Mucosa of stomach (tissue), 1 donor: ENCODE data around the gene ILF3.
A peak's percentile ranks its signal among the peaks of the same experiment; 100 is the strongest.

ENCODE experiments used
- H3K27me3 ChIP-seq: one replicate; pipeline ENCODE4 v1.7.0; 2013; ENCODE audit warnings: mild to moderate bottlenecking, low read length; ENCODE audit not compliant: control insufficient read depth, insufficient read depth
- H3K36me3 ChIP-seq: one replicate; pipeline ENCODE4 v1.7.0; 2013; ENCODE audit warnings: low read length; ENCODE audit not compliant: control insufficient read depth, insufficient read depth
- H3K4me1 ChIP-seq: one replicate; pipeline ENCODE4 v1.7.0; 2013; ENCODE audit warnings: mild to moderate bottlenecking, low read length; ENCODE audit not compliant: control insufficient read depth, insufficient read depth
- H3K4me3 ChIP-seq: one replicate; pipeline ENCODE4 v1.7.0; 2013; ENCODE audit warnings: low read length
- H3K9ac ChIP-seq: one replicate; pipeline ENCODE4 v1.7.0; 2013; ENCODE audit warnings: mild to moderate bottlenecking, low read length, moderate library complexity
- H3K9me3 ChIP-seq: one replicate; pipeline ENCODE4 v1.7.0; 2013; ENCODE audit warnings: mild to moderate bottlenecking, low read length, moderate library complexity; ENCODE audit not compliant: control insufficient read depth
- donor health status: Pancreatic carcinoma.

Gene ILF3

DNA sequence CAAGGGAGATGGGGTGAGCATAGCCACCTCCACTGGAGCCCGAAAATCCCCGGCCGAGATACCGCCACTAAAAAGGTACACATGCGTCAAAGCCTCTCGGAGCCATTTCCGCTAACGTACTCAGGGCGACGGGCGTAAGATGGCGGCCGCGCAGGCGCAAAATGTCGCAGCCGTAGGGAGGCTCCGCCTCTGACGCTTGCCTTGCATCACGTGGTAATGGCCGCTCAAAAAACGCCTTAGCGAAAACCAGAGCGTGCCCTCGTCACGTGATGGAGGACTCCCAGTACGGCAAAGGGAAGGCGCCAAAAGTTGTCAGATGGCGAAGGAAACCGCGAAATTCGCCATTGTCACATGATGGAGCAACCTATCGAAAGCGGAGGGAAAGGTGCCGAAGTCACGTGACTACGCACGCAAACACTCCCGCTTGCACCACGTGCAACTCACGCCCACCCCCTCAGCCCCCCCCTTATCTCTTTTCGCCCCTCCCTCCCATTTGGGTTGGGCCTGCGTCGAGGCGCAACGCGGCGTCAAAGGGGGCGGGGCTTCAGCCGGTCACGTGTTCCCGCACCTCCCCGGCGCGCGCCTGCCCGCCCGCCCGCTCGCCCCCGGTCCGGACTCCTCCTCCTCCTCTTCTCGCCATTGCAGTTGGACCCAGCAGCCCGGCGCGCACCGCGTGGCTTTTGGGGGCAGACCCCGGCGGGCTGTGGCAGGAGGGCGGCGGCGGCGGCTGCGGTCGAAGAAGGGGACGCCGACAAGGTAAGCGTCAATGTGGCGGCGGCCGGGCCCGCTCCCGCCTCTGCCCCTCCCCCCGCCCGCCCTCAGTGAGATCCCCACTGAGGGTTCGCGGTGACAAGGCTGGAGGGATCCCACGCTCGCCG lies at the start of gene ILF3:
Gene ILF3 (plus strand): TSS at position 615 of the 878 bp plus-strand sequence. CDS start 16,260 bp downstream, outside the sequence.
- Histone ChIP-seq H3K36me3 (no peaks in the 10 kb centered on the region), H3K9me3 (no peaks in the 10 kb centered on the region), H3K27me3 (no peaks in the 10 kb centered on the region), H3K4me1 (peaks cover 21% of the 10 kb centered on the region), H3K9ac (peak within 1 kb of the TSS; percentile 99), H3K4me3 (peak within 1 kb of the TSS; percentile 100)

DNA sequence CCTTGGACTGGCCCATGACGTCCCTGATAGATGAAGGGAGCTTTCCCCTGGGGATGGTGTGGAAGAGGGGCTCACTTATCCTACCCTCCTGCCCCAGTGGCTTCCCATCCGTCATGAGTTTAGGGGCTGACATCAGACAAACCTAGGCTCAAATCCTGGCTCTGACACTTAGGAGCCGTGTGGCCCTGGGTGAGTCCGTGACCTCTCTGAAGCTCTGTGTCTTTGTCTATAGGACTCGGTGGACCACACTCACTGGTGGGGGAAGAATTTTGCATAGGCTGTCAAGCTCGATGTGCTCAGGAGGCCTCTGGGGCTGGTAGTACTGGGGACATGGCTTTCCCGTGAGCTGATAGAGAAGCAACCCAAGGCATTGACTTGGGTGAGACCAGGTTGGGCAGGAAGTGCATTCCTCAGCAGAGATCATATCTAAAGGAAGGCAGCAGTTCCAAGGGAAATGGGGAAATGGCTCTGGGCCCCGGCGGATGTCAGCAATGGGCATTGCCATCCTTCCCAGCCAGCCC lies 49.6 kb upstream of the ILF3 start:
- H3K4me1 ChIP-seq = peaks cover 24% of the 10 kb centered on the region
- no peaks in the 10 kb centered on the region for H3K9me3 ChIP-seq
- no peaks in the 10 kb centered on the region for H3K27me3 ChIP-seq
- H3K9ac ChIP-seq = no peak overlapping the region
- H3K4me3 ChIP-seq = no peak overlapping the region
- no peaks in the 10 kb centered on the region for H3K36me3 ChIP-seq

DNA sequence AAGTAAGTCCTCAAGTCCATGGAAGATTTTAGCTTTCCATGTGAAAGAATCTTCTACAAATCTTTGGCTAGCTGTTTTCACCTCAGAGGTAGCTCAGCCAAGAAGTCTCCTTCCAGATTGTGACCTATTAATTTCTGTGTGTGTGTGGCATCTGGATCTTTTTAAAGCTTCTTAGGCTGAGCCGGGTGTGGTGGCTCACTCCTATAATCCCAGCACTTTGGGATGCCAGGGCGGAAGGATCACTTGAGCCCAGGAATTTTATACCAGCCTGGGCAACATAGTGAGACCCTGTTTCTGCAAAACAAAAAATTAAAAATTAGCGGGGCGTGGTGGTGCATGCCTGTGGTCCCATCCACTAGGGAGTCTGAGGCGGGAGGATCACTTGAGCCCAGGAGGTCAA lies 42.2 kb upstream of the ILF3 start:
- Histone ChIP-seq H3K4me1 (peaks cover 28% of the 10 kb centered on the region), H3K27me3 (no peaks in the 10 kb centered on the region), H3K9me3 (no peaks in the 10 kb centered on the region), H3K9ac (no peak overlapping the region), H3K4me3 (no peak overlapping the region), H3K36me3 (no peaks in the 10 kb centered on the region)

DNA sequence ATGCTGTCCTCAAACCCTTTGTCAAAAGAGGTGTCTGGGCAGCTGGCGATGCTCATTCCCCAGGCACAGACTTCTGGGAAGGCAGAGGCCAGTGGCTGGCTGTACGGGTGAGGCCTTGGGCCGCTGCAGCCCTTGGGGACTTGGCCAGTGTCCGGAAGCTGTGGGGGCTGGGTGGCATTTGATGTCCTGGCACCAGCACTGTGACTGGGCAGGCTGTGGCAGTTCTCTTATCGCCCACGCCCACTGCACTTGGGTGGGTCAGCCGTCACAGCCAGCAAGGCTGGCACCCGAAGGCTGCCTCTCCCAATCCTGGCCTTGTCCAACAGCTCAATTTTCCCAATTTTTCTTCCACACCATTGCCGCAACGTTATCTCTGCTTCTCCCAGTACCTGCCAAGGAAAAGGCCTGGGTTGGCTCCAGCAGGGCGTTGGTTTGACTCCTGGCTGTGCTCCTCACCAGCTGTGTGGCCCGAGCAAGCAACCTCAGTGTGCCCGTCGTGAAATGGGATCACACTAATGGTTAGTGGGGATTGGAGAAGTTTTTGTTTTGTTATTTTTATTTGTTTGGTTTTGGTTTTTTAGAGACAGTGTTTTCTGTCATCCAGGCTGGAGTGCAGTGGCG lies 41.5 kb upstream of the ILF3 start:
- Histone ChIP-seq H3K9me3 (no peaks in the 10 kb centered on the region), H3K9ac (no peak overlapping the region), H3K4me3 (no peak overlapping the region), H3K36me3 (no peaks in the 10 kb centered on the region), H3K4me1 (peaks cover 35% of the 10 kb centered on the region), H3K27me3 (no peaks in the 10 kb centered on the region)

DNA sequence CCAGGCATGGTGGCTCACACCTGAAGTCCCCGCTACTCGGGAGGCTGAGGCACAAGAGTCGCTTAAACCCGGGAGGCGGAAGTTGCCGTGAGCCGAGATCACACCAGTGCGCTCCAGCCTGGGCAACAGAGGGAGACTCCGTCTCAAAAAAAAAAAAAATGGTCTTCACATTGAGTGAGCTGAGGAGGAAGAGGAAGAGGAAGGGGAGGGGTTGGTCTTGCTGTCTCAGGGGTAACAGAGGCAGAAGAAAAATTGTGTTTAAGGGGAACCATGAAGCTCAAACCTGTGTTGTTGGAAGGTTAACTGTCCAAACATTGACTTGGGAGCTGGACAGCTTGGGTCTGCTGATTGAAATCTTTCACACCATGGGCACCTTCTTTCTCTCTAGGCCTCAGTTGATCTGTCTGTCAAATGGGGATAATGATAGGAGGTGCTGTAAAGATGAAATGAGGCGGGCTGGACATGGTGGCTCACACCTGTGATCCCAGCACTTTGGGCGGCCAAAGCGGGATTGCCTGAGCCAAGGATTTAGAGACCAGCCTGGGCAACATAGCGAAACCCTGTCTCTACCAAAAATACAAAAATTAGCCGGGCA lies 38.6 kb upstream of the ILF3 start:
- Histone ChIP-seq H3K4me1 (peaks cover 39% of the 10 kb centered on the region), H3K9ac (no peak overlapping the region), H3K4me3 (no peak overlapping the region), H3K9me3 (no peaks in the 10 kb centered on the region), H3K36me3 (no peaks in the 10 kb centered on the region), H3K27me3 (no peaks in the 10 kb centered on the region)

DNA sequence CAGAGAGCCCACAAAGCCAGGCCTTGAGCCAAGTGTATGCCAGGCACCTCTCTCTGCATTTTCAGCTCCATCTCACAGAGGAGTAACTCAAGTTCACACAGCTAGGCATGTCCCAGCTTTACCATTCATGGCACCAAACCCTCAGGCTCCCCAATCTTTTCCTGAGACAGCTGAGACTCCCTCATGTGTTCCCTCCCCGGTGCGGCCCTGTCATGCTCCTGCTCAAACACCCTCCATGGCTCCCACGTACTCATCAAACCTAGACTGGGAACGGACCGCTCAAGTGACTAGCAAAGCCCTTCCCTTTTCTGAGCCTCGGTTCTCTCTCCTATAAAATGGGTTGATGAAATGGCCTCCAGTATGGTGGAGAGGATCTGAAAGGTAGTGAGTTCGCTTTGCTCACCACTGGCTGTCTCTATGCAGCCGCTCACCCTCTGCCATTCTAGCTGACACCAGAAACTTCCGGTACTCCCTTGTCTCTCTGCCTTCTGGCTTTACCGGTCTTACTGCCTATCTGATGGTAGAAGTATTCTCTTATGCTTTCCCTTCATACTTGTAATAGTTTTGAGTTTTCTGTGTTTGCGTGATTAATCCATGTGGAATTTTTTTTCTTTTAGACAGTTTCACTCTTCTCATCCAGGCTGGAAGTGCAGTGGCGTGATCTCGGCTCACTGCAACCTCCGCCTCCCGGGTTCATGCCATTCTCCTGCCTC lies 36.6 kb upstream of the ILF3 start:
- Histone ChIP-seq H3K27me3 (no peaks in the 10 kb centered on the region), H3K4me1 (peaks cover 33% of the 10 kb centered on the region)

DNA sequence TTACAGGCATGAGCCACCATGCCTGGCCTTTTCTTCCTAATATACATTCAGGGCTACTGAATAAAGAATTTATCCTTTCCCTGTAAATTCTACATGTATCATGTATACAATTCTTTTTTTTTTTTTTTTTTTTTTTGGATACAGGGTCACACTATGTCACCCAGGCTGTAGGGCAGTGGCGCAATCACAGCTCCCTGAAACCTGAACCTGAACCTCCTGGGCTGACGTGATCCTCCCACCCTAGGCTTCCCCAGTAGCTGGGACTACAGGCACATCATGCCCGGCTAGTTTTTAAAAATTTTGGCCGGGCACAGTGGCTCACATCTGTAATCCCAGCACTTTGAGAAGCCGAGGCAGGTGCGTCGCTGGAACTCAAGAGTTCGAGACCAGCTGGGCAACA lies 35.3 kb upstream of the ILF3 start:
- Histone ChIP-seq H3K9me3 (no peaks in the 10 kb centered on the region), H3K4me3 (no peak overlapping the region), H3K36me3 (no peaks in the 10 kb centered on the region), H3K27me3 (no peaks in the 10 kb centered on the region), H3K9ac (no peak overlapping the region), H3K4me1 (peaks cover 30% of the 10 kb centered on the region)

More for the DNA sequence above, 36.6 kb upstream of the ILF3 start:
- H3K9ac ChIP-seq = no peak overlapping the region
- no peaks in the 10 kb centered on the region for H3K9me3 ChIP-seq
- H3K36me3 ChIP-seq = no peaks in the 10 kb centered on the region
- H3K4me3 ChIP-seq = no peak overlapping the region

DNA sequence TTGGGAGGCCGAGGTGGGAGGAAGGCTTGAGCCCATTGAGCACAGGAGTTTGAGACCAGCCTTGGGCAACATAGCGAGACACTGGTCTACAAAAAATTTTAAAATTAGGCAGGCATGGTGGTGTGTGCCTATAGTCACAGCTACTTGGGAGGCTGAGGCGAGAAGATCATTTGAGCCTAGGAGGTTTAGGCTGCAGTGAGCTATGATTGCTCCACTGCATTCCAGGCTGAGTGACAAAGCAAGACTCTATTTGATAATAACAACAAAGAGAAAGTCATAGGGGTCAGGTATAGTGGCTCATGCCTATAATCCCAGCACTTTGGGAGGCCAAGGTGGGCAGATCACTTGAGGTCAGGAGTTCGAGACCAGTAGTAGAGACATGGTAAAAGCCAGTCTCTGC lies 33.4 kb upstream of the ILF3 start:
- H3K9ac ChIP-seq = no peak overlapping the region
- H3K36me3 ChIP-seq = no peaks in the 10 kb centered on the region
- H3K4me1 ChIP-seq = peaks cover 36% of the 10 kb centered on the region

DNA sequence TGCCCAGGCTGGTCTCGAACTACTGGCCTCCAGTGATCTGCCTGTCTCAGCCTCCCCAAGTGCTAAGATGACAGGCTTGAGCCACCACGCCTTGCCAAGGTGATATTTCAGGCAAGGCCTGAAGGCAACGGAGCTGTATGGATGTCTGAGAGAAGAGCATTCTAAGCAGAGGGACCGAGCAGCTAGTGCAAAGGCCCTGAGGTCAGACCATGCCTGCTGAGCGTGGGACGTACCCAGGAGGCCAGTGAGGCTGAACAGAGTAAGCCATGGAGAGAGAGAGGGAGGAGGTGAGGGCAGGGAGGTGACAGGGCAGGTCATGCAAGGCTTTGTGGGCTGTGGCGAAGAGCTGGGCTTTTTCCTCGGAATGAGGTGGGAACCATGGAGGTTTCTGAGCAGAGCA lies 32.2 kb upstream of the ILF3 start:
- H3K4me3 ChIP-seq = no peak overlapping the region
- no peak overlapping the region for H3K9ac ChIP-seq
- H3K27me3 ChIP-seq = no peaks in the 10 kb centered on the region
- no peaks in the 10 kb centered on the region for H3K36me3 ChIP-seq
- peaks cover 34% of the 10 kb centered on the region for H3K4me1 ChIP-seq
- H3K9me3 ChIP-seq = no peaks in the 10 kb centered on the region

More for the DNA sequence above, 33.4 kb upstream of the ILF3 start:
- no peaks in the 10 kb centered on the region for H3K27me3 ChIP-seq
- no peaks in the 10 kb centered on the region for H3K9me3 ChIP-seq
- no peak overlapping the region for H3K4me3 ChIP-seq

DNA sequence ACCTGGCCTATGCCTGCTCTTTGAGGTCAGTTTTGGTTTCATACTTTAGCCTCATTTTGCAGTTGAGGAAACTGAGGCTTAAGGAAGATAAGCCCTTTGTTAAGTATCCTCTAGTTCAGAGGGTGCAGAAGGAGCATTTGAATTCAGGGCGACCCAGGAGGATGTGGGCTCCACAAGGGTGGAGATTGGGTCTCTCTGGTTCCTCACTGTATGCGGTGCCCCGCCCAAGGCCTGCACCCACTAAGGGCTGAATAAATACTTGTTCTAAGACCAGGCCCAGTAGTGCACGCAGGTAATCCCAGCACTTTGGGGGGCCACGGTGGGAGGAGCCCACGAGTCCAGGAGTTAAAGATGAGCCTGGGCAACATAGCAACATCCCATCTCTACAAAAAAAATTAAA lies 29.6 kb upstream of the ILF3 start:
- Histone ChIP-seq H3K36me3 (no peaks in the 10 kb centered on the region), H3K9ac (no peak overlapping the region), H3K9me3 (no peaks in the 10 kb centered on the region), H3K27me3 (no peaks in the 10 kb centered on the region), H3K4me1 (peaks cover 32% of the 10 kb centered on the region), H3K4me3 (no peak overlapping the region)

DNA sequence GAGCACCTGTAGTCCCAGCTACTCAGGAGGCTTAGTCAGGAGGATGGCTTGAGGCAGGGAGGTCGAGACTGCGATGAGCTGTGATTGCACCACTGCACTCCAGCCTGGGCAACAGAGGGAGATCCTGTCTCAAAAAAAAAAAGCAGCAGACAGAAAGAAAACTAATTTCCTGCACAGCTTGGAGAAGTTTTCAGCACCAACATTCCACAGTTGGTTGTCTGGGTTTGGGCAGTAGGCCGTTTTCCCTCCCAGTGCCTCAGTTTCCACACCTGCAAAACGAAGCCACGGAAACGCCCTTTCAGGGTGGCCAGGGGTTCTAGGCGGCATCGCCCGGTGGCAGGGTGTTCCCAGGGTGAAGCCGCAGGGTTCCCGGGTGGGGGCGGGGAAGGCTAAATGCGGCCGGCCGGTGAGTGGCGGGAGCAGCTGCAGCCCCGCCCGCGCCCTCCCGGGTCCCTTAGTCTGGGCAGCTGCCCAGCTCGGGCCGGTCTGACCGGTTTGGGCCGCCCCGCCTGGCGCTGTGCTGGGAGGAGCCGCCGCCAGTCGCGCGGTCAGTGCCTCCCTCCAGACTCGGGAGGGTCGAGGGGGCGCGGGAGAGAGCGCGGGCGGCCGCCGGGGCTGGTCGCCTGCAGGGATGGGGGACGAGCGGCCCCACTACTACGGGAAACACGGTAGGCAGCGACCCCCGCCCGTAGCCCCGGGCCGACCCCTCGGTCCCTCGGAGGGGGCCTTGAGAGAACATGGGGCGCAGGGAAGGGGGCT lies 29.0 kb upstream of the ILF3 start, which contains the start of gene SLC44A2:
Gene SLC44A2 (plus strand): TSS at position 551 of the 759 bp plus-strand sequence. CDS start 81 bp downstream, at position 632.
- Histone ChIP-seq H3K4me3 (peak within 1 kb of the TSS; percentile 42), H3K27me3 (no peaks in the 10 kb centered on the region), H3K4me1 (peaks cover 32% of the 10 kb centered on the region), H3K9ac (peak within 1 kb of the TSS; percentile 94), H3K36me3 (no peaks in the 10 kb centered on the region), H3K9me3 (no peaks in the 10 kb centered on the region)
